DOHH2 (cell line): ENCODE data around the gene ASPHD1.

Experiments
- CTCF ChIP-seq: fragments of 200-600 bp; sonication (generic); IDR thresholded peaks from one replicate; pipeline ENCODE4 v1.5.1; 2014; ENCODE audit warnings: antibody characterized with exemption, mild to moderate bottlenecking, low read depth, low read length; ENCODE audit not compliant: poor library complexity, severe bottlenecking
- EZH2phosphoT487 ChIP-seq: fragments of 200-600 bp; sonication (generic); IDR thresholded peaks from 2 replicates; pipeline ENCODE4 v1.6.1; 2017; ENCODE audit warnings: borderline replicate concordance, mild to moderate bottlenecking, antibody characterized with exemption, low read length, moderate library complexity, mixed read lengths

DNA sequence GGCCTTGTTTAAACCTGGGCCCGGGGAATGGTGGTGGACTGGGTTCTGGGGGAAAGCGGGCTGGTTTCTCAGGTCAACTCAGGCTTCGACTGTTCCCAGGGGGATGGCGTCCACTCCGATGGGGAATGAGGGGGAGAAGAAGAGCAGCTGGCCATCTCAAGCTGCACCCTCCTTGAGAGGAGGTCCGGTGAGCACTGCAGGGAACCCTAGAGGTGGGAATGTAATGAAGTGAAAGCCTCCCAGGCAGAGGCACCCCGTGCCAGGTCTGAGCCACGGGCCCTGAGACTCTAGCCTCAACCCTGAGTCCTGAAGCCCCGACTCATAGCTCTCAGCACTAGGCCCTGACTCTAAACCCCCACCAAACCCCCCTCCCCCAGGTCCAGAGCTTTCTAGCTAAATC lies 36.1 kb upstream of the ASPHD1 start:
- no peak for TF ChIP-seq CTCF
- no peak for TF ChIP-seq EZH2phosphoT487
